ENCODE data around the gene SERPINE1.
A peak's percentile ranks its signal among the peaks of the same experiment; 100 is the strongest.
"Not testable (repeated sequence)": the region's sequence is repeated elsewhere in the genome, so short reads cannot be mapped to it uniquely, and the experiment has no call there.

Gene SERPINE1

DNA sequence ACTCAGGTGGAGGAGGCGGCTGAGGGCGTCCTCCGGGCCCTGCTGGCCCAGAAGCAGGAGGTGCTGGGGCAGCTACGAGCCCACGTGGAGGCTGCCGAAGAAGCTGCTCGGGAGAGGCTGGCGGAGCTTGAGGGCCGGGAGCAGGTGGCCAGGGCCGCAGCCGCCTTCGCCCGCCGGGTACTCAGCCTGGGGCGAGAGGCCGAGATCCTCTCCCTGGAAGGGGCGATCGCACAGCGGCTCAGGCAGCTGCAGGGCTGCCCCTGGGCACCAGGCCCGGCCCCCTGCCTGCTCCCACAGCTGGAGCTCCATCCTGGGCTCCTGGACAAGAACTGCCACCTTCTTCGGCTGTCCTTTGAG, 38.9 kb upstream of the SERPINE1 start:
- TF ChIP-seq, protein P1, sequence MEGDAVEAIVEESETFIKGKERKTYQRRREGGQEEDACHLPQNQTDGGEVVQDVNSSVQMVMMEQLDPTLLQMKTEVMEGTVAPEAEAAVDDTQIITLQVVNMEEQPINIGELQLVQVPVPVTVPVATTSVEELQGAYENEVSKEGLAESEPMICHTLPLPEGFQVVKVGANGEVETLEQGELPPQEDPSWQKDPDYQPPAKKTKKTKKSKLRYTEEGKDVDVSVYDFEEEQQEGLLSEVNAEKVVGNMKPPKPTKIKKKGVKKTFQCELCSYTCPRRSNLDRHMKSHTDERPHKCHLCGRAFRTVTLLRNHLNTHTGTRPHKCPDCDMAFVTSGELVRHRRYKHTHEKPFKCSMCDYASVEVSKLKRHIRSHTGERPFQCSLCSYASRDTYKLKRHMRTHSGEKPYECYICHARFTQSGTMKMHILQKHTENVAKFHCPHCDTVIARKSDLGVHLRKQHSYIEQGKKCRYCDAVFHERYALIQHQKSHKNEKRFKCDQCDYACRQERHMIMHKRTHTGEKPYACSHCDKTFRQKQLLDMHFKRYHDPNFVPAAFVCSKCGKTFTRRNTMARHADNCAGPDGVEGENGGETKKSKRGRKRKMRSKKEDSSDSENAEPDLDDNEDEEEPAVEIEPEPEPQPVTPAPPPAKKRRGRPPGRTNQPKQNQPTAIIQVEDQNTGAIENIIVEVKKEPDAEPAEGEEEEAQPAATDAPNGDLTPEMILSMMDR (conservative IDR thresholded peaks at IDR 0.05; ENCODE audit: low read depth, low read length), result no peak
- no peak overlapping the region for H3K4me3 ChIP-seq (ENCODE audit: low read depth, low read length)
- DNase-seq (ENCODE audit: low read depth), result no peak

DNA sequence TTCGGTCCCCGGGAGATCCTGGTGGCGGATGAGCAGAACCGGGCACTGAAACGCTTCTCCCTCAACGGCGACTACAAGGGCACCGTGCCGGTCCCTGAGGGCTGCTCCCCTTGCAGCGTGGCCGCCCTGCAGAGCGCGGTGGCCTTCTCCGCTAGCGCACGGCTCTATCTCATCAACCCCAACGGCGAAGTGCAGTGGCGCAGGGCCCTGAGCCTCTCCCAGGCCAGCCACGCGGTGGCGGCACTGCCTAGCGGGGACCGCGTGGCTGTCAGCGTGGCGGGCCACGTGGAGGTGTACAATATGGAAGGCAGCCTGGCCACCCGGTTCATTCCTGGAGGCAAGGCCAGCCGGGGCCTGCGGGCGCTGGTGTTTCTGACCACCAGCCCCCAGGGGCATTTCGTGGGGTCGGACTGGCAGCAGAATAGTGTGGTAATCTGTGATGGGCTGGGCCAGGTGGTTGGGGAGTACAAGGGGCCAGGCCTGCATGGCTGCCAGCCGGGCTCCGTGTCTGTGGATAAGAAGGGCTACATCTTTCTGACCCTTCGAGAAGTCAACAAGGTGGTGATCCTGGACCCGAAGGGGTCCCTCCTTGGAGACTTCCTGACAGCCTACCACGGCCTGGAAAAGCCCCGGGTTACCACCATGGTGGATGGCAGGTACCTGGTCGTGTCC, 37.9 kb upstream of the SERPINE1 start:
- TF ChIP-seq, protein P1 (conservative IDR thresholded peaks at IDR 0.05; ENCODE audit: low read depth, low read length), result no peak
- DNase-seq (ENCODE audit: low read depth), result no peak

DNA sequence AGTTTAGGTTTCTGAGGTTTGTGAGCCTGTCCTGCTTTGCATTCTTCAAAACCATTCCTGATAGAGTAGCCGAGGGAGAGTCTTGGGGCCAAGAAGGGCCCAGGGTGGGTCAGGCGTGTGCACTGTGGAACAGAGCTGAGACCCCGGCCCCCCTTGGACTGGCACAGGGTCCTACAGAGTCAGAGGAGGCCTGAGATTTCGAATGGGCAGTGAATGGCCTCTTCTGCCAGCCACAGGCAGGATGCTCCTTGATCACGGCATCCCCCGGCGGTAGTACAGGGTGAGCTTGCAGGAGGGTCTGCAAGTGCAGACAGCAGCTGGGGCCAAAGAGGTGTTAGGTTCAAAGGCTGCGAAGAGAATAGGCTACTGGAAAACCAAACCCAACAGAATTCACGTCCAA, 37.0 kb upstream of the SERPINE1 start:
- no peak for DNase-seq (ENCODE audit: low read depth)
- no peak overlapping the region for H3K4me3 ChIP-seq (ENCODE audit: low read depth, low read length)
- TF ChIP-seq, protein P1 (conservative IDR thresholded peaks at IDR 0.05; ENCODE audit: low read depth, low read length), result no peak

More for the DNA sequence above, 37.9 kb upstream of the SERPINE1 start:
- H3K4me3 ChIP-seq (ENCODE audit: low read depth, low read length), result no peak overlapping the region

DNA sequence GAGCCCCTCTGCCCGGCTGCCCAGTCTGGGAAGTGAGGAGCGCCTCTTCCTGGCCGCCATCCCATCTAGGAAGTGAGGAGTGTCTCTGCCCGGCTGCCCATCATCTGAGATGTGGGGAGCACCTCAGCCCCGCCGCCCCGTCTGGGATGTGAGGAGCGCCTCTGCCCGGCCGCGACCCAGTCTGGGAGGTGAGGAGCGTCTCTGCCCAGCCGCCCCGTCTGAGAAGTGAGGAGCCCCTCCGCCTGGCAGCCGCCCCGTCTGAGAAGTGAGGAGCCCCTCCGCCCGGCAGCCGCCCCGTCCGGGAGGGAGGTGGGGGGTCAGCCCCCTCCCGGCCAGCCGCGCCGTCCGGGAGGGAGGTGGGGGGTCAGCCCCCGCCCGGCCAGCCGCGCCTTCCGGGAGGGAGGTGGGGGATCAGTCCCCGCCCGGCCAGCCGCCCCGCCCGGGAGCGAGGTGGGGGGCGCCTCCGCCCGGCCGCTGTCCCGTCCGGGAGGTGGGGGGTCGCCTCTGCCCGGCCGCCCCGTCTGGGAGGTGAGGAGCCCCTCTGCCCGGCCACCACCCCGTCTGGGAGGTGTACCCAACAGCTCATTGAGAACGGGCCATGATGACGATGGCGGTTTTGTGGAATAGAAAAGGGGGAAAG, 34.5 kb upstream of the SERPINE1 start:
- not testable (repeated sequence) for DNase-seq (ENCODE audit: low read depth); H3K4me3 ChIP-seq (ENCODE audit: low read depth, low read length)

DNA sequence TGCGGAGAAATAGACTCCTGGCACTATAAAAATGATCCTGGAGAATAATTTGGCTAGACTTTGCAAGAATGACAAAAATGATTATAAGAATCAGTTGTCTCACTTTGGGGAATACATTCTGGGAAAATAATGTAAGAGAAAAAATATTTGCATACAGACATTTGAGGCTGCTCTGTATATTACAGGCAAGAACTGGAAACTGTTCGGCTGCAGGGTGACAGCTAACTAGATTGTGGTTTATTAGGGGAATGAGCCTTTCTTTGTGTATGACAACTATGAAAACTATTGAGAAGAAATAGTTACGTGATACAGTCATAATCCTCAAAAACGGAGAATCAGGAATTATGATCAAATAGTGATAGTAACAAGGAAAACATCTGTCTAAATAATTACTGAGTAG, 33.0 kb upstream of the SERPINE1 start:
- DNase-seq (ENCODE audit: low read depth), result peak; percentile 72
- TF ChIP-seq, protein P1 (conservative IDR thresholded peaks at IDR 0.05; ENCODE audit: low read depth, low read length), result no peak

DNA sequence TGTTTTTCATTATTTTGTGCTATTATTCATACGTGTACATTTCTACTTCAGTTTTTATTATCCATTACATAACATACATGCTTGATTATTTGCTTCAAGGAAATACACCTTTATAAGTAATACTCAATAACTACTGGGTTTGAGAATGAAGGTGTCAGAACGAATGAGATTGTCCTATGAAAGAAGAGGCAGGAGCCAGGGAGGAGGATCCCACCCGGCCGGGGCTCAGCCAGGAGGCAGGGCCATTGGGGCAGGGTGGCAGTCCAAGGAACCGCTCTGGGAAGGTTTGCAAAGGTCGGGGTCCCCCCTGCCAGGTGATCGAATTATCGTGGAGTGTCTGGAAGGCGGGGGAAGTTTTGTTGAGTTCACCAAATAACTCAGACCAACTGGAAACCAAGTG, 32.5 kb upstream of the SERPINE1 start:
- TF ChIP-seq, protein P1 (conservative IDR thresholded peaks at IDR 0.05; ENCODE audit: low read depth, low read length), result no peak
- H3K4me3 ChIP-seq (ENCODE audit: low read depth, low read length), result no peak overlapping the region

More for the DNA sequence above, 33.0 kb upstream of the SERPINE1 start:
- no peak overlapping the region for H3K4me3 ChIP-seq (ENCODE audit: low read depth, low read length)

DNA sequence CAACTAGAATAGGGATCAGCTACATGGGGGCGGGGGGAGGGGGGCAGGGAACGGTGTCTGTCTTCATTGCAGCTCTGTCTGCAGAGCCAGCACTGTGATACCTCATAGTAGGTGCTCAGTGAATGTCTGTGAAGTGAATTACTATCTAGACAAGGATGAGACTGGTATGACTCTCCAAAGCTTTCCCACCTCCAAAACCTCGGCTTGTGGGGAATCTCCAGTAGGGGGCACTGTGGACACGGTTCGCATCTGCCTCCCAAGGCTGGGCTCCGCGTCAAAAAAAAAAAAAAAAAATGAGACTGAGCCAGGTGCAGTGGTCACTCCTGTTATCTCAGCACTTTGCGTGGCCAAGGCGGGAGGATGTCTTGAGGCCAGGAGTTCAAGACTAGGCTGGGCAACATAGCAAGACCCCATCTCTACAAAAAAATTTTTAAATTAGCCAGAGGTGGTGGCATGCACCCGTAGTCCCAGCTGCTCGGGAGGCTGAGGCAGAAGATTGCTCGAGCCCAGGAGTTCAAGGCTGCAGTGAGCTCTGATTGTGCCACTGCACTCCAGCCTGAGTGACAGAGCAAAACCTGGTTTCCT, 32.0 kb upstream of the SERPINE1 start:
- DNase-seq (ENCODE audit: low read depth), result peak; percentile 78
- TF ChIP-seq, protein P1 (conservative IDR thresholded peaks at IDR 0.05; ENCODE audit: low read depth, low read length), result peak; percentile 87
- no peak overlapping the region for H3K4me3 ChIP-seq (ENCODE audit: low read depth, low read length)

More for the DNA sequence above, 32.5 kb upstream of the SERPINE1 start:
- DNase-seq (ENCODE audit: low read depth), result no peak
